Stimulated activated CD4-positive, alpha-beta T cell treated with anti-CD3 and anti-CD28 coated beads, Interleukin-1b, Interleukin-23, amount 100 ng/mL, for 4 hours (primary cell): ENCODE data around the gene ZNF512B.
"Not testable (repeated sequence)": the region's sequence is repeated elsewhere in the genome, so short reads cannot be mapped to it uniquely, and the experiment has no call there.

Source experiments
- DNase-seq, 2 donors: peaks; one replicate each; pipeline ENCODE4 v3.0.0-alpha.2; 2020; ENCODE audit warnings: low read depth in 2 of 2

Gene ZNF512B, protein sequence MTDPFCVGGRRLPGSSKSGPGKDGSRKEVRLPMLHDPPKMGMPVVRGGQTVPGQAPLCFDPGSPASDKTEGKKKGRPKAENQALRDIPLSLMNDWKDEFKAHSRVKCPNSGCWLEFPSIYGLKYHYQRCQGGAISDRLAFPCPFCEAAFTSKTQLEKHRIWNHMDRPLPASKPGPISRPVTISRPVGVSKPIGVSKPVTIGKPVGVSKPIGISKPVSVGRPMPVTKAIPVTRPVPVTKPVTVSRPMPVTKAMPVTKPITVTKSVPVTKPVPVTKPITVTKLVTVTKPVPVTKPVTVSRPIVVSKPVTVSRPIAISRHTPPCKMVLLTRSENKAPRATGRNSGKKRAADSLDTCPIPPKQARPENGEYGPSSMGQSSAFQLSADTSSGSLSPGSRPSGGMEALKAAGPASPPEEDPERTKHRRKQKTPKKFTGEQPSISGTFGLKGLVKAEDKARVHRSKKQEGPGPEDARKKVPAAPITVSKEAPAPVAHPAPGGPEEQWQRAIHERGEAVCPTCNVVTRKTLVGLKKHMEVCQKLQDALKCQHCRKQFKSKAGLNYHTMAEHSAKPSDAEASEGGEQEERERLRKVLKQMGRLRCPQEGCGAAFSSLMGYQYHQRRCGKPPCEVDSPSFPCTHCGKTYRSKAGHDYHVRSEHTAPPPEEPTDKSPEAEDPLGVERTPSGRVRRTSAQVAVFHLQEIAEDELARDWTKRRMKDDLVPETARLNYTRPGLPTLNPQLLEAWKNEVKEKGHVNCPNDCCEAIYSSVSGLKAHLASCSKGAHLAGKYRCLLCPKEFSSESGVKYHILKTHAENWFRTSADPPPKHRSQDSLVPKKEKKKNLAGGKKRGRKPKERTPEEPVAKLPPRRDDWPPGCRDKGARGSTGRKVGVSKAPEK

DNA sequence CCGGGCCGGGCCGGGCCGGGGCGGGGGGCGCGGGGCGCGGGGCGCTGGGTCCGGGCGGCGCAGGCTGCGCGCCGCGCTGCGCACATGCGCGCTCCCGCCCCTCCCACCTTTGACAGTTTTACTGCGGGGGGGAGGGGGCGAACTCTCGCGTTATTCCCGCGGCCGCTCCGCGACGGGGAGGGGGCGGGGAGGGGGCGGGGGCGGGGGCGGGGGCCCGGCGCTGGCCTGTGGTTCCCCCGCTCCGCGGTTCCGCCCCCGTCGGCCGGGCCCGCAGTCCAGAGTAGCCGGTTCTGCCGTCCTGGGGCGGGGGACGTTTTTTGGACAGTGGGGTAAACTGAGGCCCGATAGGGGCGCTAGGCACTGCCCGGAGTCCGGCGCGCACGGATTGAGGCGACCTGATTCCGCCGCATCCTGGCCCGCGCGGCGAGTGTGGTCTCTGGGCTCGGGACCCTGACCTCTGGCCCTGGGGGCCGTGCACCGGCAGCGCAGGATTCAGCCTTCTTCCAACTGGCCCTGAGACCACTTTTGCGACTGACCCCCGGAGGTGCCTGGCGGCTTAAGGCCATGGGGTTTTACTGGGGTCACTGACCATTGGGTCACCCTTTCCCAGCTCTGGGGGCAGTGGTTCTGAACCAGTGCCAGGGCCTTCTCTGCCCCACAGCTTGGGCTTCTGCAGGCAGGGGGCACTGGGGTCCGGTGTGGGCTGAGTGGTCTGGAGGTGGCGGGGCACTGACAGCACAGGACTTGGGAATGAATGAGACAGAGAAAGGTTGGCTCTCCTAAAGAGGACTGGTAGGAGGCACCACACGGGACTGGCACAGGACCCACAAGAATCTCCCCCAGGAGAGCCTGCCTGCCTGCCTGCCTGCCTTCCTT, at the start of gene ZNF512B:
Gene ZNF512B (minus strand): TSS at position 93 of the 876 bp plus-strand sequence. CDS start 1,980 bp downstream, outside the sequence.
- DNase-seq: peak in 1 of 2 donors; percentile 66

DNA sequence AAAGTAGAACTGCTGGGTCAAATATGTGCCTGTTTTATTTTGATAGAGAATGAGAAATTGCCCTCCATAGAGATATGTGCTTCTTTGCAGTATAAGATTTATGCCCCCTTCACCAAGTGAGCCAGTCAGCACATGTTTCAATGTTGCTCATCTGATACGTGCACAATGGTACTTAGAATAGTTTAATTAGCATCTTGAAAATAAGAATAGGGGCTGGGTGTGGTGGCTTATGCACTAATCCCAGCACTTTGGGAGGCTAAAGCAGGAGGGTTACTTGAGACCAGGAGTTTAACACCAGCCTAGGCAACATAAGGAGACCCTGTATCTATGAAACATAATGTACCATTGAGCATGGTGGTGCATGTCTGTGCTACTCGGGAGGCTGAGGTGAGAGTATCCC, 45.9 kb upstream of the ZNF512B start:
- DNase-seq: no peak

DNA sequence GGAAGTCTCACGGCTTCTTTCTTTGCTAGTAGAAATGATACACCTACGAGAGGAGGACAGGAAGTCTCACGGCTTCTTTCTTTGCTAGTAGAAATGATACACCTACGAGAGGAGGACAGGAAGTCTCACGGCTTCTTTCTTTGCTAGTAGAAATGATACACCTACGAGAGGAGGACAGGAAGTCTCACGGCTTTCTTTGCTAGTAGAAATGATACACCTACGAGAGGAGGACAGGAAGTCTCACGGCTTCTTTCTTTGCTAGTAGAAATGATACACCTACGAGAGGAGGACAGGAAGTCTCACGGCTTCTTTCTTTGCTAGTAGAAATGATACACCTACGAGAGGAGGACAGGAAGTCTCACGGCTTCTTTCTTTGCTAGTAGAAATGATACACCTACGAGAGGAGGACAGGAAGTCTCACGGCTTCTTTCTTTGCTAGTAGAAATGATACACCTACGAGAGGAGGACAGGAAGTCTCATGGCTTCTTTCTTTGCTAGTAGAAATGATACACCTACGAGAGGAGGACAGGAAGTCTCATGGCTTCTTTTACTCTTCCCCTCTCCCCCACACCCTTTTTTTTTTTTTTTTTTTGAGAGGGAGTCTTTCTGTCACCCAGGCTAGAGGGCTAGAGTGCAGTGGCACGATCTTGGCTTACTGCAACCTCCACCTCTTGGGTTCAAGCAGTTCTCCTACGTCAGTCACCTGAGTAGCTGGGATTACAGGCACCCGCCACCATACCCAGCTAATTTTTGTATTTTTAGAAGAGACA, 42.8 kb upstream of the ZNF512B start:
- not testable (repeated sequence) for DNase-seq

DNA sequence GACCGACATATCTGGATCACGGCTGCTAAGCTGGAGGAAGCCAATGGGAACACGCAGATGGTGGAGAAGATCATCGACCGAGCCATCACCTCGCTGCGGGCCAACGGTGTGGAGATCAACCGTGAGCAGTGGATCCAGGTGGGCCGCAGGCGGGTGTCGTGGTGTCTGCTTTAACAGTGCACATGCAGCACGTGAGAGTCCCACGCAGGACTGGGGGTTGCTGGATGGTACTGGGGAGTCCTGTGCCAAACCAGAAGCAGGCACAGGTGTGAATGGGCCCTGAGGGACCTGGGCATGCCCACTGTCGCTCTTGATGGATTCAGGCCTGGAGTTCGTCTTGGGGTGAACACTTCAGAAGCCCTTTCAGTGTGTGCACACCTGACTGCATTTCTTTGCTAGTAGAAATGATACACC, 41.6 kb upstream of the ZNF512B start:
- DNase-seq: no peak

DNA sequence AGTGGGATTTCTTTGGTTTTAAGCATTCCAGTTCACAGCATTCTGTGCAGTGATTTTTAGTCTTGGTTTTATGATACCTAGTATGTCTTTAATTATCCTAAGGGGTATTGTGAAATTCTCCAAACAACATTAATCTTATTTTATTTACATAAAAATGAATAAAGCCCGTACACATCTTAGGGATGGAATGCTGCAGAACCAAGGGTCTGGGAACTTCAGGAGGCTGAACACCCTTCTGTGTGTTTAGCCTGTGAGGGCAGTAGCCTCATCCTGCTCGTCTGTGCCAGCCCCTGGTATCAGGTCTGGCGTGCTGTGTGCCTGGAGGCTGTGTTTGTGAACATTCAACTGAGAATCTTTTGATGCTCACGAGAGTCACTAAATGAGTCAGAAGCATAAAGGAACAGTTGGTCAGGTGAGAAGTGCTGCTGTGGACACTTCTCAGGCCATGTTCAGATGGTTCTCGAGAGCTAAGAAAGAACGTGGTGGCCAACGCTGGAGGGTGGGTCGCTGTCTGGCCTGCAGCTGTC, 41.0 kb upstream of the ZNF512B start:
- DNase-seq: no peak

DNA sequence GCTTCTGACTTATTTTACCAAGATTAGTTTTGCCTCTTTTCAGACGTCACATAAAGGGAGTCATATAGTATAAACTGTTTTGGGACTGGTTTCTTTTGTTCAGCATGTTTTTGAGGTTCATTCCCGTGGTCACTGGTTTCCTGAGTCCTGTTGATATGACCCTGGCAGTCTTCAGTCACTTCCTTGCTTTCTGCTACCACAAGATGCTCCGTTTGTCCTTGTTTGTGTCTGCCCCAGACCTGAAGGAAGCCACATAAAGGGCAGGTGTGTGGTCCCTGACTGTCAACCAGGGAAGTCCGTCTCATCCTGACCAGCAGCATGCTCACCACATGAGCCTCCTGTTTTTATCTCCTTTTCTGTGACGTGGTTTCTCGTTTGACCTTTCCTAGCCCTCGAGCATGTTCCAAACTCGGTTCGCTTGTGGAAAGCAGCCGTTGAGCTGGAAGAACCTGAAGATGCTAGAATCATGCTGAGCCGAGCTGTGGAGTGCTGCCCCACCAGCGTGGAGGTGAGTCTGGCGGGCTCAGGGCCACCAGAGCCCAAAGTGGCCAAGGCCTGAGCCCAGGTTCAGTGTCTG, 40.2 kb upstream of the ZNF512B start:
- no peak for DNase-seq

DNA sequence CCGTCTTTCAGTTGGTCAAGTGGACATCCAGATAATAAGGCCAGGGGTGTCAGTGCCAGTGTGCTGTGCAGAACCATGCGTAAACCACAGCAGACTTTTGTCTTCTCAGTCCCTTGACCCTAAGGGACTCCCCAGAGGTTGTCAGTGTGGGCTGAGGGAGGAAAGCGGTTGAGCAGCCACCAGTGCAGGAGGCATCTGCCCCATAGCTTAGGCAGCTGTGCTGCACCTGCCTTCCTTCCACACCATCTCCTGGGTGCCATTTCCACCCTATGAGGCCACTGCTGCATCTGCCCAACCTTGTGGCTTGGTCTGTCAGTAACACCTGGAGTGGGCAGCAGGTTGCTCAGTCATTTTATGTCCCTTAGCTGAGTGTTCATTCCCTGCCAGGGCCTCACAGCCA, 37.2 kb upstream of the ZNF512B start:
- no peak for DNase-seq

DNA sequence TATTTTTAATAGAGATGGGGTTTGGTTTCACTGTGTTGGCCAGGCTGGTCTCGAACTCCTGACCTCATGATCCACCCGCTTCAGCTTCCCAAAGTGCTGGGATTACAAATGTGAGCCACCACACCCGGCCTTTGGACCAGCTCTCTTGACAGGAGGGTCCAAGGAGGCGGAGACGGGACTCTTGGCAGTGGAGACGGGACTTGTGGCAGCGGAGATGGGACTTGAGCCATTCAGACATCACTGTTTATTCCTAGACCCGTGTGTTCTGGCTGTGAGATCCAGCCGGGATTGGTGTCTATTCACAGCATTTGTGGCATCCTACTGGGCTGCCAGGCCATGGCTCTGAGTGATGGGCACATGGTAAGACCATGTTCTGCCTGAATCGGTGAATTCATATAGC, 36.8 kb upstream of the ZNF512B start:
- no peak for DNase-seq

DNA sequence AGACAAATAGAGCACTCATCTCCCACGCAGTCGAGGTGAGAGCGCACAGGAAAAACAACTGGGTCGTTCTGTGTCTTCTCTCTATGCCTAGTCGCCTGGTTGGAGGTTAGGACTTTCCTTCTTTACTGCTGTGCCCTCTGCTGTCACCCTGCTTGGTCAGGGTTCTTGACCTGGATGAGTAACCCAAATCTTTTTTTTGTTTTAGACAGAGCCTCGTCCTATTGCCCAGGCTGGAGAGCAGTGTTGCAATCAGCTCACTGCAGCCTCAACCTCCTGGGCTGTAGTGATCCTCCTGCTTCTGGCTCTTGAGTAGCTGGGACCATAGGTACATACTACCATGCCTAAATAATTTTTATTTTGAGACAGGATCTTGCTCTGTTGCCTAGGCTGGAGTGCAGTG, 35.7 kb upstream of the ZNF512B start:
- no peak for DNase-seq

DNA sequence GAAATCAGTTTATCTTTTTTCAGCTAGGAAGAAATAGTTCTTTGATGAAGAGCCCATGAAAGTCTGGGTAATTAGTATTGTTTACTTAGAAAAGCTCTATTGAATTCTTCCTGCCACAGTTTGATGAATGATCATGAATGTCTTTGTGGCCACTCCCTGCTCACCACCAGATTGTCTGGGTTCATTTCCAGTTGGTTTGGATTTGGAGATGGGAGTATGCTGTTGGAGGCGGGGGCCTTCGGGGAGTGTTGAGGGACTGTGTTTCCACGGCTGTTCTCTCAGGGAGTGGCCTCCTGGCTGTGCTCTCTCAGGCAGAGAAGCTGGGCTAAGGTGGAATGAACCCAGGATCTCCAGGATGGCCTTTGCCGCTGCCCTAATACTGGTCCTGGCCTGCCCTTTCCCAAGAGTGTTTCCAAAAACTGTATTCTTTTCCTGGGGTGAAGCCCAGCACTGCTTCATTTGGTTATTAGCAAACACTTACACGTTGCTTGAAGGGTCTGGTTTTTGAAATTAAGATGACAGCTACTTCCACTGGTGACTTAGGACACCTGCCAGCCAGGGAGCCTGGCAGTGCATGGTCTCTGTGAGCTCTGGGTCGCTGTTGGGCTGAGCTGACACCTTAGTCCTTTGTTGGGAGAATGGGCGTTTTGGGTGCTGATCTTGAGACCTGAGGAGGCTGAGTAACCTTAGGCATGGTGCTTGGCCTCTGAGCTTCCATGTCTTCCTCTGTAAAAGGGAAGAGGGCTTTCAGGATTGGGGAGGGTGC, 34.4 kb upstream of the ZNF512B start:
- no peak for DNase-seq

DNA sequence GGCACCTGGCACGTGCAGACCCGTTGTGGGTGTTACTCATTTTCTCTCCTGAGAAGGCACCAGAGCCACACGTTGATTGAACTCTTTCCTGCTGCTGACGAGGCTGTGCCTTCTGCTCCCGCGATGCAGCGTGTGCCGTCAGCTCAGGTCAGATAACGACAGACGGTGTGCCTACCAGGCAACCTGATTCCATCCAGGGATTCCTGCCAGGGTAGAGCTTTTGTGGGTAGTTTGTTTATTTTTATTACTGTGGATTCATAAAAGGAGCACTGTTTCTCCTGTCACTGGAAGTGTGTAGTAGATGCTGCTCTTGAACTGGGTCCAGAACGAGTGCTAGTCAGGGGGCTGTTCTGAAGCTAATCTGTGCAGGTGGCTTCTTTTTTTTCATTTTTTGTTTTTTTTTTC, 31.9 kb upstream of the ZNF512B start:
- DNase-seq: no peak

DNA sequence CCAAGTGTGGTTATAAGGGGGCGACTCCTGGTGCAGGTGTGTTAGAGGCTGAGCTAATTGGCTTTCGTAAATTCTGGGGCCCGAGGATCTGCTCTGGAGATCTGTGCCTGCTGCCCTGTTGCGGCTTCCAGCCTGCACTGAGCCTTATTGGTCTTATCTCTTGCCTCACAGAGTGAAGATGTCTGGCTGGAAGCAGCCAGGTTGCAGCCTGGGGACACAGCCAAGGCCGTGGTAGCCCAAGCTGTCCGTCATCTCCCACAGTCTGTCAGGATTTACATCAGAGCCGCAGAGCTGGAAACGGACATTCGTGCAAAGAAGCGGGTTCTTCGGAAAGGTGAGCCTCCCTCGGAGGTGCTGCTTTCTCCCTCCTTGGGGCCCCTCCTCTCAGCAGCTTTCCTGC, 31.2 kb upstream of the ZNF512B start:
- no peak for DNase-seq

DNA sequence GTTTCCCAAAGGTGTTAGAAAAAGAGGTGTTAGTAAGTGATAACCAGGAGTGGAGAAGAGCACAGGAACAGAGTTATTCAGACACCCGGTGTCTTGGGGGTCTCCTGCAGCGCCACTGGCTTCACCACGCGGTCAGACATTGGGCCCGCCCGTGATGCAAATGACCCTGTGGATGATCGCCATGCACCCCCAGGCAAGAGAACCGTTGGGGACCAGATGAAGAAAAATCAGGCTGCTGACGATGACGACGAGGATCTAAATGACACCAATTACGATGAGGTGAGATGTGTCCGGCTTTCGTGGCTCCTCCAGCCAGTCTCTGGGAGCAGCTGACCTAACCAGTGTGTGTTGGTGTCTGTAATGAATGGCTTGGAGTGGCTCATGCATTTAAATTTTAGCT, 13.2 kb upstream of the ZNF512B start:
- no peak for DNase-seq

DNA sequence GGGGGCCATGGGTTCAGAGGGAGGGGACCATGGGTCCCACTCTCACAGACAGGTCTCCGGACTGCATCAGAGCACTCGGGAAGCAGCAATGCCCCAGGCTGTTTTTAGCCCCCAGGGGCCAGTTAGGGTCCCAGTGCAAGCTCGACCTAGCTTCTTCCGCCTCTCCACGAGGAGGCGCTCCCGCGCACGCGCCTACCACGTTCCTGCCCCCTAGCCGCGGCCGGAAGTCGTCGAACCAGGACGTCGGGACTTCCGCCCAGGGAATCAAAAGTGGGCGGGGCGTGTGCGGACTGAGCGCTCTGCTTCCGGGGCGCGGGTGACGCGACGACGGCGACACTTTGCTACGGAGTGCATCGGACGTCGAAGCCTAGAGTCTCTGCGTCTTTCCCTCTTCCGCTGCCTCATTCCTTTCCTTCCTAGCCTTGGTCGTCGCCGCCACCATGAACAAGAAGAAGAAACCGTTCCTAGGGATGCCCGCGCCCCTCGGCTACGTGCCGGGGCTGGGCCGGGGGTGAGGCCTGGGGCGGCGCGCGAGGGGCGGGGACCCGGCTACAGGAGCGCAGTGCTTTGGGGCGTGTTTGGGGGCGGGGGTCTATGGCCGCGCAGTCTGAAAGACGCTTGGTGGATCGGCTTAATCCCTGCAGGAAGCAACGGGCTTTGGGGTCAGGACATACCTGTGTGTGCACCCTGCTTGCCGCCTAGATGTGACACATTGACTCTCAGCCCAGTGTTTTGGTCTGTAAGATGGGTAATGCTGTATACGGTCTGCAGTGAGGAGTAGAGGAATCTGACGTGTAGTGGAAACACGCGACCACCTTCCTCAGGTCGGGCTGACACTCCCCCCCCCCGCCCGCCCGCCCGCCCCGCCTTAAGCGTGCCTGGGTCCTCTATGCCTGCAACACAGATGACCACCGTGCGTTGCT, 11.3 kb upstream of the ZNF512B start, which contains the start of gene PRPF6:
Gene PRPF6 (plus strand): TSS at position 327 of the 923 bp plus-strand sequence. CDS start 114 bp downstream, at position 441.
- peak; percentile 91 to 93 for DNase-seq

DNA sequence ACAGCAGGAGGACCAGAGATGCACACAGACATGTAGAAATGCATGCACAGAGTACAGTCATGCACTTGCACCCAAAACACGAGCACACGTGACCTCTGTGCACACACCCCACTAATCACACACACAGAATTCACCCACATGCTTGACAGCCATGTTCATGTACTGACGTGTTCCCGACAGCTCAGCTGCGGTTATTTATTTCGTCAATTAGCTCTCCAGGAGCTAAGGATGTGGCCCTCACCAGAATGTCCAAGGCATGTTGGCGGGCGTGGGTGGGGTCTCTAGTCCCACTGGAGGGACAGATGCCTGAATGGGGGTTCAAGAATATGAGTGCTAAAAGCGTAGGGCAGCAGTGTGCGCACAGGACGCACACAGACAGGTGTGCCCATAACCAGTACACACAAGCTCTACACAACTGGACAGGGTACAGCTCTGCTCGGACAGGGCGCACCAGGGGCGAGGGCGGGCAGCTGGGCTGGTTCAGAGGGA, 10.6 kb upstream of the ZNF512B start:
- DNase-seq: no peak

DNA sequence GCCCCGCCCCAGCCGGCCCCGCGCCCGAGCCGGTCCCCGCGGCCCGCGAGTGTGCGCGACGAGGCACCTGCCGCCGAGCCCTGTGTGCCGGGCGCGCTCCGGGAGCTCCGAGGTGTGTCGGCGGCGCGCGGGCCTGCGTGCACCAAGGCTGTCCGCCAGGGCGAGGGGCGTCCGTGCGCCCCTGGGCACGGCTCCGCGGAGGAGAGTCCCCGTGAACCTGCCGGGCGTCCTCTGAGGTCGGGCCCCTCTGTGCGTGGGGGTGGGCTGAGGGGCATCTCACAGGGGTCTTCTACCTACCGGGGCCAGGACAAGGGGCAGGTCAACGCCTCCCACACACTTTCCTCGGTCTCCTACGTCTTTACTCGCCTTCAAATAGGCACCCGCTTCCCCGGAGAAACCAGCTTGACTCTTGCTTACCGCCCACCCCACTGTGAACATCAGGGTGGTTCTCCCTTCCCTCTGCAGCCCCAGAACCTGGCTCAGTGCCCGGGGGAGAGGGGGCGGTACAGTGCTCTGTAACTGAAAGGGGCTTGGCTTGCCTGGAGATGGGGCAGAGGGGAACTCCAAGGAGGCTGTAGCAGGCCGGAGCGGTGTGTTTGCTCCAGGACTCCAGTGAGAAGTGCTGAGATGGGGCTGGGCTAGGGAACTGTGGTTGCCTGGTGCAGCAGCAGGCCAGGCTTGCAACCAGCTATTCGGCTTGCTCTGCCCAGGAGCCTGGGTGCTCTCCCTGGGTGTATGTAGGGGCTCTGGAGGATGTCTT, 10.0 kb upstream of the ZNF512B start, which contains the start of gene SAMD10:
Gene SAMD10 (minus strand): TSS at position 86 of the 760 bp plus-strand sequence. CDS start 175 bp downstream, outside the sequence.
- peak; percentile 77 to 88 for DNase-seq

DNA sequence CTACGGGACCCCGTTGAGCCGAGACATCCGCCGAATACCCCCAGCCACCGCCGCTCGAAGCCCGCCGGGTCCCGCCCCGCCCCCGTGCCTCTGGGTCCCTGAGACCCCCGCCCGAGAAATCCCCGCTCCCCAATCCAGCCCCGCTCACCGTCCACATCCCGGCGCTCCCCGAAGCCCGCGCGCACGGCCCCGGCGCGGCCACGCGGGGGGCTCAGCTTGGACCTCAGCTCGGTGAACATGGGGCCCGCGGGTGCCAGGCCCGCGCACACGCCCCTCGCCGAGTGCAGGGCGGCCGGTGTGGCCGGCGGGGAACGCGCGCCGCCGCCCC, 9.5 kb upstream of the ZNF512B start:
- no peak for DNase-seq
